Right renal cortex interstitium (tissue), 3 donors: Measurements from ENCODE around the gene UNC79. TPM values are rescaled to one million over a fixed set of nuclear protein-coding genes. Genes with fewer than 3 reads are reported as not detected.

Experiments used
- DNase-seq, 3 donors: peaks; one replicate each; pipeline ENCODE4 v3.0.0-alpha.2; 2013; ENCODE audit warnings: low read depth in 3 of 3, low spot score in 2 of 3
- polyA plus RNA-seq, 3 donors: library from polyadenylated mRNA; unstranded; fragments of 120-200 nt; gene quantifications; one replicate each; pipeline ENCODE4 v1.2.1, GENCODE V29; 2013; ENCODE audit not compliant: insufficient read length in 3 of 3

The UNC79 gene
- polyA plus RNA-seq, 3 donors, result 0.71 to 0.87 (median 0.82) TPM

DNA sequence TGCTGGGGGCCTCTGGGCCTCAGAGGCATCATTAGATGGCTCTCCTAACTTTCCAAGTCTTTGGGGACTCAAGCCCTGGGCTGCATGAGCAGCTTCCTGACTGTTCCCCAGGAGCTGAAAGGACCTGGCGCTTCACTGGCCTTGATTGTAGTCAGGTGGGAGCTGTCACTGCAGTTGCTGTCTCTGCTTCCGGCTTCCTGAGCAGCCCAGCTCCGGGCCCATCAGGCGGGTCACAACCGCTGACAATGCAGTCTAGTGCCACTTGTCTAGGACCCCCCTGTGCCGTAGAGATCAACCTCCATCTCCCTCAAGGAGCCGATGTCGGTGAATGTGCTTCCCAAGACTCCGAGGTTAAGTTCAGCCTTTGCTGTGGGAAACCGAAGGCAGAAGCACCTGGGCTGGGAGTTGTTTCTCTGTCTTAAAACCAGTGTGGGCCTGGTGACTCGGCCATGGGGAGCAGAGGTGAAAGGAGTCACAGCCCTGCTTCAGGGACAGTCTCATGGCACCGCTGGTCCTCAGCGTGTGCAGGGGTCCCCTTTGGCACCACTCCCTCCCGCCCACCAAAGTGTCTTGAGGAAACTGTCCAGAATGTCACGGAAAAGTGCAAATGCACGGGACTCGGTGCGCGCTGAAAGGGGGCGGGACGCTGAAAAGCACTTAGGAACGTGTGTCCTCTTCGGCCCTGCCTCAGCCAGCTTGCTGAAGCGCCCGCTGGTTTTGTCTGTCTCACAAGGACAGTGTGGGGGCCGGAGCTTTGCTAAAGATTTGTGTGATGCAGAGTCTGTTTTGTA lies 312.7 kb downstream of the UNC79 start:
- DNase-seq, result no peak

DNA sequence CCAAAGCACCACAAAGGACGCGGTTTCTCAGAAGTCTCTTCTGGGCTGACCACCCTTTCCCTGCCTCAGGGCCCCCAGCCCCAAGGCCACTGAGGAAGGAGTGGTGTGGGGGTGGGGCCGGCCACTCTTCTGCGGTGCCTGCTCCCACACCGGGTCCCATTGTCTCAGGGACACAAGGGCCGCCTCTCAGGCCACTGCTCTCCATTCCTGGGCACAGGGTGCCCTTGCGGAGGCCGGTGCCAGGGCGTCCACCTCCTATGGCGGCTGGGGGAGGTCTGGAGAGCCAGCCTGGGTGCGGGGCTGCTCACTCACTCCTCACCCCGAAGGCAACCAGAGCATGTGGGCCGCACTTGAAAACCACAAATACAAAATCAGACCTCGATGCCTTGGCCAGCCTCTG lies 313.4 kb downstream of the UNC79 start:
- DNase-seq, result no peak

DNA sequence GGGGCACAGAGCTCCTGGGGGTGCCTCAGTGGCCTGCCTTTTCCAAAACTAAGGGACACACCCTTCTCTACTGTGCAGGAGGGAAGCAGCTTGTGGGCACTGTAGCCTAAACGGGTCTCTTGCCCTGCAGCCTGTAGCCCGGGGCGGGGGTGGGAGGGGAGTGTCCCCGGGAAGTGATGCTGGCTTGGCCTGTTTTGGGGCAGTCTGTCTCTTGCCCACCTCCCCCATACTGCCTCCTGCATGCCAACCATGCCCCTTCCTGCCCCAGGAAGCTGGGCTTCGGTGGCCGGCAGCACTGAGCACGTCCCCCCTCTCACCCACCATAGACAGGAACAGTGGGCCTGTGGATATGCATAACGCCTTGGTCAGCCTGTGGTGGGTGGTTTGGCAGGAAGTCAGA lies 314.1 kb downstream of the UNC79 start:
- DNase-seq, result no peak

DNA sequence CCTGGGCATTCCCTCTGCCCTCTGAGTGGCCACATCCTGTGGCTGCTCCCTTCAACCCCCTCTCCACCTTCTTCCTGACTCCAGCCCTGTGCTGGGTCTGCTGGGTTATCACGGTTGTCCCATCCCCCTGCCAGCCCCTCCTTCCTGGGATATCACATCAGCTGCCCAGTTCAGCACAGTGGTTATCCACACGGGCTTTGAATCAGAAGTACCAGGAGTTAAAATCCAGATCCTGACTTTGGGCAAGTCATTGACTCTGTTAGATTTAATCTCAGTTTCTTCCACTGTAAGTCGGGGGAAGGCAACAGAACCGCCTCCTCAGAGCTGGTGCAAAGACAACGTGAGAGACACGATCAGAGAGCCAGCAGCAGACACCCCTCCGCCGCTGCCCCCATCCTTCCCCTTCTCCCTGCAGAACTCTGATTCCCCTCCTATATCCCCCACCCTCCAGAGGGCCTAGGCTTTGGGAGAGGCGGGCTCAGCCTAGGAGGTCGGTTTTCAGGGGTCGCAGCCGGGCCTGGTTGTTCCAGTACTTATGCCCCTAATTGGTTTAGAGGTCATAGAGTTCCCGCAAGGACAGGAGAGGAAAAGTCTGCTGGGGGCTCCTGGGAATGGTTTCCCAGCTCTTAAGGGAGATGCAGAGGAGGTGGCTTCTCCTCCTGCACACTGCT lies 315.0 kb downstream of the UNC79 start:
- no peak for DNase-seq

DNA sequence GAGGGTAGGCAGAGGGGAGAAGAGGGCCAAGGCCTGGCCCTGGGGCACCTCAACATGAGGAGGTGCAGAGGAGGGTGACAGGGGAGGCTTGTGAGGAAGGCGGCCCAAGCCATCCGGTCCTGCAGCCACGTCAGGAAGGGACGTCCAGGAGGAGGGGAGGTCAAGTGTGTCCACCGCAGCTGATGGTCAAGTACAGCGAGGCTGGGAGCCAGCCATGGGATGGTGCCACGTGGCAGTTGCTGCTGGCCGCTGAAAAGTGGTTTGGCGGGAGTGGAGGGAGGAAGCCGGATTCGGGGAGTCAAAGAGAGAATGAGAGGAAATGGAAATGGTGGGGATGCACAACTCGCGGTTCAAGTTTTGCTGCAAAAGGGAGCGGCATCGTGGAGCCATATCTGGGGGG lies 316.4 kb downstream of the UNC79 start:
- no peak for DNase-seq

DNA sequence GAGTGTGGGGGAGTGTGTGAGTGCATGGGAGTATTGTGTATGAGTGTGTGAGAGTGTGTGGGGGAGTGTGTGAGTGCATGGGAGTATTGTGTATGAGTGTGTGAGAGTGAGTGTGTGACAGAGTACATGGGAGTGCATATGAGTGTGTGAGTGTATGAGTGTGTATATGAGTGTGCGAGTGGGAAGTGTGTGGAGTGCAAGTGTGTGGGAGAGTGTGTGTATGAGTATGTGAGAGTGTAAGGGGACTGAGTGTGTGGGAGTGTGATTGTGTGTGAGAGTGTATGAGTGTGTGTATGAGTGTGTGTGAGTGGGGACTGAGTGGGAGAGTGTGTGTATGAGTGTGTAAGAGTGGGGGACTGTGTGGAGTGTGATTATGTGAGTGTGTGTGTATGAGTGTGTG lies 316.8 kb downstream of the UNC79 start:
- no peak for DNase-seq

DNA sequence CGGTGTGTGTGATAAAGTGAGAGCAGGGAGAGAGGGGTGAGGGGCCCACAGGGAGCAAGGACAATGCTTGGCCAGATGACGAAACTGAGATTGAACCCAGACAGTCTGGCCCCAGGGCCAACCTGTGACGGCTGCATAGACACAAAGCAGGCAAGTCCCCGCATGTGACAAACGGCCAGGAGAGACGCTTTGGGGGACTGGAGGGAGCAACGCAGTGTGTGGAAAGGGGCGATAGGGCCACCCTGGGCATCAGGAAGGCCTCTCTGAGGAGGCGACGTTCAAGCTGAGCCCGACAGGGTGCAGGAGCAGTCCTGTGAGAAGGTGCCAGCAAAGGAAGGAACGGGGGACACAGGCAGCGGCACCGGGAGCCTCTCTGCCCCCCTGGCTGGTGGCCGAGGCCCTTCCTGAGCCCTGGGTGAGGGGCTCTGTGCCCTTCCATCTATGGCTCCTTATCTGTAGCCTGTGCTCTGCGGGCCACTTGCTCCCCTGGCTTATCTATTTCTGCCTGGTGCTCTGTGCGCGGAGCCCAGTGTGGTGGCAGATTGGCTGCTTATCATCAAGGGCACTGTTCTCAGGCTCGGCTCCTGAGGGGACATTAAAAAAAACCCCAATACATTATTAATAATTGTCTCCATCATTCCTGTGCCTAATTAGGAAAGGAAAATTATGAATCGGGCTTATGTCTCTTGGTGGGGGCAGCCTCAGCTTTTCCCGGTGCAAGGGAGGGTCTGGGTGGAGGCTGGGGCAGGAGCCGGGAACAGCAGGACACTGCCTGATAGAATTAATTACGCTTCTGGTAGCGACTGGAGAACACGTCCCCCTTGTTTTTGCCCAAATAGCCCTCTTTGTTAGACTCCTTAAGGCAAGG lies 317.7 kb downstream of the UNC79 start:
- no peak for DNase-seq

DNA sequence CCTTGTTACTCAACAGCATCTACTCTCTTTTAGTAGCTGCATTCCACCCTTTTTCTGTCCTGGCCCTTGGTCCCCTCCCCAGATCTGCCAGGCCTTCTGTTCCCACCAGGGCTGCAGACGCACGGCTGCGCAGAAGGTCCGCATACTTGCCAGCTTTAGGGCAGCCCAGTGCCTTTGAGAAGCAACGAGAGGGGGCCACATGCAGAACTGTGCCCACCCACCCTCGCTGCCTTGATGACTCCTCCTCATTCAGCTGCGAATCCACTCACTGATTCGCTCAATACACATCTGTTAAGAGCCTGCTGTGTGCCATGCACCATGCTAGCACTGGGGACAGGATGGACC lies 318.3 kb downstream of the UNC79 start:
- DNase-seq, result no peak

DNA sequence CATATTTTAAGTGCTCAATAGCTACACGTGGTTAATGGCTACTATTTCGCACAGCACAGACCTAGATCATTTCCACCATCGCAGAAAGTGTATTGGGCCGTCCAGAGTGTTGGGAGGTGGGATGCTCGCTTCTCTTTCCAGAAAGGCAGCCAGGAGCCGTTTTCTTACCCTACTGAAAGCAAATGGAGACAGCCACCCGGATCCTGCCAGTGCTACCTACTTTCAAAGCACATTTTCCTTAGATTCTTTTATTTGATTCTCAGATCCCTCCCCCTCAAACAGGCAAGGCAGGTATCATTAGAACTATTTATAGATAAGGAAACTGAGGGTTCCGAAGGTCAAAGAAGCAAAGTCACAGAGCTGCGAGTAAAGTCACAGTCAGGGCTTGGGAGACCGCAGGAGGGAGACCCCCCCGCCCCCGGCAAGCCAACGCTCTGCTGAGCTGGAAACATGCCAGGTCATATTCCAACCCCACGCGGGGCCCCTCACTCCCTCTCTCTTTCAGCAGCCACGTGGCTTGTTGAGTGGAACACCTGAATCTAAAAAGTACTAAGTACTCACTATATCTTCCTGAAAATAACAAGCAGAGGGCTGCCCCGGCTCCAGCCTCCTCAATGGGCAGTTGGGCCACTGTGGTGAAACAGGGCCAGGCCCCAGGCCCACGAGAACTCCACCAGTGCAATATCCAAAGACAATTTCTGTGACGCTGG lies 321.4 kb downstream of the UNC79 start:
- no peak for DNase-seq

DNA sequence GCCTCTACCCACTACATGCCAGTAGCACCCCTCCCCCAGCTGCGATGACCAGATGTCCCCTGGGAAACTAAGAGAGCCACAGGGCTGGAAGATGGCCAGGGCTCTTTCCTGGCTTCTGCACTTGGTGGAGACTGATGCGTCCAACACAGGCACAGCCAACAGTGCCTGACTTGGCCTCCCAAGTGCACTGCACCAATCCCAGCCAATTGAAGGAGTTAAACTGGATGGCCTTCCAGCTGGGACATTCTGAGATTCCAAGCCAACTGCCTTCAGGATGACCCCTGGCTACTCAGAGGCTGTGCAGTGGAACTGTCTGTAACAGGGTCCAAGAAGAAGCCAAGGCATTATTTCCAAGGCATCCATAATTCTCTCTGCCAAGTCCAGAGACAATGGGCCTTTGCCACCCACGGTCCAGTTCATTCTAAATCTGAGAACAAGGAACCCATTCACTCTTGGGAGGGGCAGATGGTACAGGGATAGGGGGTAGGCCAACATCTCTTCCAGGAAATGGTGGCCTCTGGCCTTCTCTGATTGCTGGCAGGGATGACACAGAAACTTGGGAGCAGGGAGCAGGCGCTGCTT lies 322.3 kb downstream of the UNC79 start:
- DNase-seq, result no peak

DNA sequence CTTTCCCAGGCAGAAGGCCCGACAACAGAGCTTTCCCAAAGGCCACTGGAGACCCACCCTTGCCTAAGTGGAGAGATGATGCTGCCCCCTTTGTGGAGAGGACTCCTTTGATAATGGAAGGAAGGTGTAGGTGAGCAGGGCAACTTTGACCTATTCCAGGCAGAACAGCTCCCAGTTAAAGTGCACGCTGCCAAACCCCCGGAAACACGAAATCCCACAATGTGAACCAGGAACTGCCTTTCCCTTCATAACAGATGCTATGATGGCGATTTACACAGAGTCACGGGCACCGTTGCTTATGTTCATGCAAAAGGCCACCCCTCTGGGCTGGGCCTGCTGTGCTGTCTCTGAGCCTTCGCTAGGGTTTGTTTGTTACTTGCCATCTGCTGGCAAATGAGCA lies 322.9 kb downstream of the UNC79 start:
- no peak for DNase-seq

DNA sequence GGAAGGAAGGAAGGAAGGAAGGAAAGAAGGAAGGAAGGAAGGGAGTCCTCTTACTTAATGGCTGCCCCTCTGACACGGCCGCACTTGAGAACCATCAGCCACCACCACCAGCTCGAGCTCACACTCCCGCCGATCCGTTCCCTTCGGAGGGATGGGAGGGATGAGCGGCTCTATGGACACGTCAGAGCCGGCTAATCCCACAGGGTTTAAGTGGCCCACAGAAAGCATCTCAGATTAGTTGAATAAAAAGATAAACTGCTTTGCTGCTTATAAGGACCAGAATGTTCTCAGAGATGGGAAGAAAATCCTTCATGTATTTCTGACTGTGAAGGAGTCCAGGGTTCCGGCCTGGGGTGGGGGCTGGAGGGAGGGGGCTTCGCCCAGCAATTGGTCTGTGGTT lies 326.5 kb downstream of the UNC79 start:
- no peak for DNase-seq

Other genes starting within 250 kb of the UNC79 start
- gene MOAP1, start 246.0 kb upstream of the UNC79 start, polyA plus RNA-seq, result 10 to 100 TPM; 43.9 to 48.0 (median 47.6) TPM
- gene LYSET, start 245.6 kb upstream of the UNC79 start, polyA plus RNA-seq, result 10 to 100 TPM; 43.2 to 49.0 (median 44.0) TPM
- 10 to 100 TPM; 22.4 to 22.6 (median 22.5) TPM for gene GON7, start 223.9 kb upstream of the UNC79 start, polyA plus RNA-seq
- 10 to 100 TPM; 39.0 to 41.8 (median 41.5) TPM for gene UBR7, start 223.7 kb upstream of the UNC79 start, polyA plus RNA-seq
- 10 to 100 TPM; 48.5 to 51.5 (median 50.9) TPM for gene BTBD7, start 97.9 kb upstream of the UNC79 start, polyA plus RNA-seq
- gene COX8C, start 83.8 kb upstream of the UNC79 start, polyA plus RNA-seq, result under 1 TPM; 0.31 to 0.41 (median 0.32) TPM